Vagina (tissue), 2 donors: Measurements from ENCODE around the gene TOLLIP.
"Not testable (repeated sequence)": the region's sequence is repeated elsewhere in the genome, so short reads cannot be mapped to it uniquely, and the experiment has no call there.

Source experiments
- CTCF ChIP-seq, 3 experiments: fragments of 450-650 bp in 2 of 3; fragments of 200-600 bp in 1 of 3; sonication (generic) in 1 of 3; IDR thresholded peaks; one replicate each; pipeline ENCODE4 v1.5.1; 2017 to 2019; ENCODE audit warnings: antibody characterized with exemption in 3 of 3, mild to moderate bottlenecking in 2 of 3, moderate library complexity in 2 of 3
- POLR2AphosphoS5 ChIP-seq, 2 donors: sonication (generic); formaldehyde crosslinking; IDR thresholded peaks; one replicate each; pipeline ENCODE4 v1.9.0; 2017; ENCODE audit warnings: antibody characterized with exemption in 2 of 2, mild to moderate bottlenecking in 2 of 2, low read depth in 1 of 2; ENCODE audit not compliant: insufficient read depth in 1 of 2

- not testable (repeated sequence) for TF ChIP-seq POLR2AphosphoS5 (IDR thresholded peaks at IDR 0.05; ENCODE audit: insufficient read depth in 1 of 2, low read depth in 1 of 2); CTCF (IDR thresholded peaks at IDR 0.05)
Measured at GRCh38 chr11:1341226-1341625, 31.8 kb upstream of the TOLLIP start.
